ENCODE results near the gene AIG1.
"Not testable (repeated sequence)": the region's sequence is repeated elsewhere in the genome, so short reads cannot be mapped to it uniquely, and the experiment has no call there.

The AIG1 gene, protein sequence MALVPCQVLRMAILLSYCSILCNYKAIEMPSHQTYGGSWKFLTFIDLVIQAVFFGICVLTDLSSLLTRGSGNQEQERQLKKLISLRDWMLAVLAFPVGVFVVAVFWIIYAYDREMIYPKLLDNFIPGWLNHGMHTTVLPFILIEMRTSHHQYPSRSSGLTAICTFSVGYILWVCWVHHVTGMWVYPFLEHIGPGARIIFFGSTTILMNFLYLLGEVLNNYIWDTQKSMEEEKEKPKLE

GRCh38 chr6:143060806-143061596 lies at the start of gene AIG1:
Gene AIG1 (plus strand): TSS chr6:143060889. CDS start chr6:143060926, 37 bp downstream.
- DNase-seq = peak; percentile 74

DNA sequence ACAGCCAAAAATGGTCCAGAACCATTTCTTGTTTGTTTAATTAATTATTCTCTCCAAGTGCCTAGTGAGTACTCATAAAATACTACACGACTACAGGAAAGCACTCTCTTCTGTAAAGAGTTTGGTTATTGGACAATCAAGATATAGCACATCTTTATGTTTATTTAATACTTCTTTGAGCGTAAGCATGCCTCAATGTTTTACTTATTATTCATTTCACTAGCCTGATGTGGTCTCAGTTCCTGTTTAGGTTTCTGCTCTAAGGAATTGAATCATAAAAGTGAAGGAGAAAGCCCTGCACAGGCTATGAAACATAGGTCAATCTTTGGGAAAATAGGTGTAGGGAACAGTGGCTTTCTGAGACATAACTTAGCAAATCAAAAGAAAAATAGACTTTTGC lies 45.9 kb upstream of the AIG1 start:
- no peak for DNase-seq

GRCh38 chr6:143015300-143015706 lies 45.4 kb upstream of the AIG1 start:
- DNase-seq = no peak

GRCh38 chr6:143018955-143019354 lies 41.7 kb upstream of the AIG1 start:
- DNase-seq = no peak

- not testable (repeated sequence) for DNase-seq
These were observed 39.8 kb upstream of the AIG1 start for GRCh38 chr6:143020862-143021261.

DNA sequence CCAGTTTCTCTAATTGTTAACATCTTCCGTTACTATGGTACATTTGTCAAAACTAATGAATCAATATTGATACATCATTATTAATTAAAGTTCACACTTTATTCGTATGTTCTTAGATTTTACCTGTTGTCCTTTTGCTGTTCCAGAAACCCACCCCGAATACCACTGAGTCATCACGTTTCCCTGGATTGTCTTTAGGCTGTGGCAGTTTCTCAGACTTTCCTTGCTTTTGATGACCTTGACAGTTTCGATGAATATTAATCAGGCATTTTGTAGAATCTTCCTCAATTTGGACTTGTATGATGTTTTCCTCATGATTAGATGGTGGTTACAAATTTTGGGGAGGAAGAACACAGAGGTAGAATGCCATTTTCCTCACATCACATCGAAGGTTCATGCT lies 39.1 kb upstream of the AIG1 start:
- DNase-seq = no peak

GRCh38 chr6:143022587-143022986 lies 38.1 kb upstream of the AIG1 start:
- DNase-seq = no peak

DNA sequence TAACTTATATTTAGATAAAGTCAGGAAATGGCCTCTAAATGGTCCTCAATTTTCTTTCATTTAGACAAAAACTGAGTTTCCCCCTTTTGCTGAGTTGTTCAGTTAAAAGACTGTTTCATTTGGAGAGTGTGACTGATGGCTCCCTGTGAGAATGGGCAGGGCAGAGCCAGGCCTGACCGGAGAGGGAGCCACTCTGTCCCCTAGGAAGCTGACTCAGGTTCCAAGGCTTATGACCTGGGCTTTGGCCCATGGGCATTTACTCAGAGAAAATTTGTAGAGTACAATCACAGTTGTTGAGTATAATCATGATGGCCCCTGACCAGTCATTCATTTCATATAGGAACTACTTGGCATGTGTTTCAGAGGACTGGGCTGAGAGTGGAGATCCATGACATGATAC lies 37.0 kb upstream of the AIG1 start:
- DNase-seq = no peak

DNA sequence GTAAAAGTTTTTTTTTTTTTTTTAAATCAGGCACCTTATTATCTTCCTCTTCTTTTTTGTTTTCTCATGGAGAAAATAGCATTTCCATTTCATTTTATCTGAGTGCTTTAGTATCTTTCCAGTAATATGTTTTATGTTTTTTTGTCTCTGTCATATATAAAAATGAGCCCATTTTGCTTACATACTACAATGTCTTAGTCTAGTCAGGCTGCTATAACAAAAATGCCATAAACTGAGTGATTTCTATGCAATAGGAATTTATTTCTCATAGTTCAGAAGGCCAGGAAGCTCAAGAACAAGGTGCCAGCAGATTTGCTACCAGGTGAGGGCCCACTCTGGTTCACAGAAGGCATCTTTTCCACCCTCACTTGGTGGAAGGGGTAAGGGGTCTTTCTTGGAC lies 35.7 kb upstream of the AIG1 start:
- DNase-seq = no peak

GRCh38 chr6:143026696-143027449 lies 33.8 kb upstream of the AIG1 start:
- peak; percentile 28 for DNase-seq

- peak; percentile 4 for DNase-seq
These were observed 25.9 kb upstream of the AIG1 start for GRCh38 chr6:143034689-143035334.

DNA sequence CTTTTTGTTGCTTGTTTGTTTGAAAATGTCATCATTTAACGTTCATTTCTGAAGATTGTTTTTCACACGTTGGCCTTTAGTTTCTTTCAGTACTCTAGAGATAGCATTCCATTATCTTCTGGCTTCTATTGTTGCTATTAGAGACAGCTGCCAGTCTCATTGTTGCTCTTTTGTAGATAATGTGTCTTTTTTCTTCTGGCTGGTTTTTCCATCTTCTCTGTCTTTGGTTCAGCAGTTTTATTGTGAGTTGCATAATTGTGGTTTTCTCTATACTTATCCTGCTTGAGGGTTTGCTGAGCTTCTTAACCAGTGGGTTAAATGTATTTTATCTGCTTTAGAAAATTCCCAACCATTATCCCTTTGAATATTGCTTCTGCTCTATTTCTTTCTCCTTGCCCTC lies 23.2 kb upstream of the AIG1 start:
- no peak for DNase-seq

GRCh38 chr6:143038833-143039232 lies 21.9 kb upstream of the AIG1 start:
- no peak for DNase-seq

GRCh38 chr6:143039548-143039947 lies 21.1 kb upstream of the AIG1 start:
- no peak for DNase-seq

DNA sequence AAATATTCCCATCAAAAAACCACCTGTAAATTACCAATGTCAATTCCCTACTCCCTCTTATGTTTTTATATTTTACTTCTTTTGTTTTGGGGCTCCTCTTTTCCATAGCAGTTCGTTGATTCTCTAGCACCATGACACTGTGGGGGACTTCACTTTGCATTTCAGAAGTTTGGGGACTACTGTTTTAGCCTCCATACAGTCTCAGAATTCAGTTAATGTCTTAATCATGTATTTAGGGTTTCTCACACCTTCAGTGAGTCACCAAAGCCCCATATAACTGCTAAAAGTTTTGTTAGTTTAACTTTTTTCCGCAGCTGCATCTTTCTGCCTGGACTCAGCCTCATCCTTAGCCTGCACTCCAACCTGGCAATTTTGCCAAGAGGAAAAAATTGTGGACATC lies 20.7 kb upstream of the AIG1 start:
- DNase-seq = no peak

DNA sequence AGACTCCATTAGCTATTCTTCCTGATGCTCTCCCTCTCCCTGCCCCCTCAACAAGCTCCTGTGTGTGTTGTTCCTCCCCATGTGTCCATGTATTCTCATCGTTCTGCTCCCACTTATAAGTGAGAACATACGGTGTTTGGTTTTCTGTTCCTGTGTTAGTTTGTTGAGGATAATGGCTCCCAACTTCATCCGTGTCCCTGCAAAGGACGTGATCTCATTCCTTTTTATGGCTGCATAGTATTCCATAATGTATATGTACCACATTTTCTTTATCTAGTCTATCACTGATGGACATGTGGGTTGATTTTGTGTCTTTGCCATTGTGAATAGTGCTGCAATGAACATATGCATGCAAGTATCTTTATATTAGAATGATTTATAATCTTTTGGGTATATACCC lies 16.3 kb upstream of the AIG1 start:
- not testable (repeated sequence) for DNase-seq

DNA sequence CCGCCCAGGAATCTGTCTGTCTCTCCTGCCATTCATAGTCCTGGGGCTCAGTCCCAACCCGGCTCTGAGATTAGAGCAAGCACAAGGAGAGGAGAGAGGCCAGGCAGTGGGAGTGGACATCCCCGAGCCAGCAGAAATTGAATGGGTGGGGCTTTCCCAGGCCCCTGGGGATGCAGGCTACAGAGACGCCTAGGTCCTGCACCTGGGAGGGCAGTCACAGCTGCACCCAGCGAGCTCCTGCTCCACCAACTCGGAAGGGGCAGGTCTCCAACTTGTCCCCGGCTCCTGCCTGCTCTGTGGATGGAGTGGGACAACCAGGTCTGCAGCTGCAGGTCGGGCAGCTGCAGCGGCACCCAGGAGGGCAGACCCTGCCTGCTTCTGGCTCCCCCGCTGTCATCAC lies 11.1 kb upstream of the AIG1 start:
- no peak for DNase-seq

DNA sequence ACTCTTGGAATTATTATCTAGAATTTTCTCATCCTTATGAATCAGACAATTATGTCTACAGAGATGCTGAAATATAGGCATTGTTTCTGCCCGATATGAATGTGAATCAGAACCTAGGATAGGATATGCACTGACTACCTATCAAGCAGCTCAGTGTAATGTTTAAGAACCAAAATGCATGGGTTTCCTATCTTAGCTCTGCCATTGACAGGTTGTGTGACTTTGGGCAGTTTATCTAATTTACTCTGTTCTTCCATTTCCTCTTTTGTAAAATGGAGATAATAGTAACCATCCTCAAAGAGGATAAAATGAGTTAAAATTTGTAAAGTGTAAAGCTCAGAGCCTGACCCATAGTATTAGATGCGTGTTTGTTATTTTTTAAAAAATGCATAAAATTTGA lies 10.2 kb upstream of the AIG1 start:
- DNase-seq = no peak

- no peak for DNase-seq
These were observed 8.4 kb upstream of the AIG1 start for GRCh38 chr6:143052282-143052681.

DNA sequence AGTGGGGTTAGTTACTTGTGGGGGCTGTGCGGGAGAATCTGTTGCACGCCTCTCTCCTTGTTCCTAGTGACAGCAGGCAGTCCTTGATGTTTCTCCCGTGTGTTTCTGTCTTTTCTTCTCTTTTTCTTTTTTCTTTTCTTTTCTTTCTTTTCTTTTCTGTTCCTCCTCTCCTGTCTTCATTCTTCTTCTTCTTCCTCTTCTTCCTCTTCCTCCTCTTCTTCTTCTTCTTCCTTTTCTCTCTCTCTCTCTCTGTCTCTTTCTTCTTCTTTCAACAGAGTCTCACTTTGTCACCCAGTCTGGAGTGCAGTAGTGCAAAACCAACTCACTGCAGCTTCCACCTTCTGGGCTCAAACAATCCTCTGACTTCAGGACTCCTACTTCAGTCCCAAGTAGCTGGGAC lies 6.8 kb upstream of the AIG1 start:
- no peak for DNase-seq

GRCh38 chr6:143054329-143054728 lies 6.4 kb upstream of the AIG1 start:
- DNase-seq = no peak

DNA sequence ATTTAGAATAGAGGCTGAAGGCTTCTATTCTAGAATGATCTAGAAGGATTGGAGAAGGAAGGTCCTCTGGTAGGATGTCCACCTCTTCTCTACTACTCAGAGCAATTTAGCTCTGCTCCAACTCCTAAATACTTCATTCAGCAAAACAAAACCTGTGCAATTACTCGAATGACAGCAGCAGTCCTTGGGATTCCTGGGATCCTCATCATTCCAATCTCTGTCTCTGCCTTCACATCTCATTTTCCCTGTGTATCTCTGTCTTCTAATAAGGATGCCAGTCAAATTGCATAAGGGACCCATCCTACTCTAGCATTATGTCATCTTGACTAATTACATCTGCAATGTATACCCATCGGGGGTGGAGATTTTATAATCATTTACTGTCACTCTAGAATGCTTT lies 5.5 kb upstream of the AIG1 start:
- DNase-seq = no peak

DNA sequence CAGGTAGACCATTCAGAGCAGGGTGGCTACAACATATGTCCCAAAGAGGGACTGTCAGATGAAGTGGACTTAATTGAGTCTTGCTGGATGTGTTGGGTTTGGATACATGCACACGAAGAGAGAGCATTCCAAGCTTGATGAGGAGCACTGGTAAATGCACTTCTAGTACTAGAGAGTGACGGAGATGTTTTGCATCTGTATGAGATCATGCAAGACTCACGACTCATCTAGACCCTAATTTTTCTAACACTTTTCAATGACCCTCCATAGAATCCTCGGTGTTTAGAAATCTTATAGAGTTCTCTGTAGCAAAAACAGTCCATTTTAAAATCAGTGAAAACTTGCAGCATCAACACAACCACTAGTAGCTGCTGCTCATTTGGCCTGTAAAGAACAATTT lies 4.8 kb upstream of the AIG1 start:
- no peak for DNase-seq
